Stomach (tissue), 9 donors: ENCODE measurements around the gene CFAP77. TPM values are rescaled to one million over a fixed set of nuclear protein-coding genes. Genes with fewer than 3 reads are reported as not detected.
A peak's percentile ranks its signal among the peaks of the same experiment; 100 is the strongest.

Experiments
- DNase-seq, 2 donors: peaks; one replicate each; pipeline versions ENCODE4 v3.0.0 to v3.0.0-alpha.2; 2013 to 2019
- H3K27ac ChIP-seq, 5 donors: fragments of 200-600 bp in 4 of 5; sonication (generic) in 4 of 5; one replicate each; pipeline ENCODE4 v1.5.1; 2013 to 2019; ENCODE audit warnings: mild to moderate bottlenecking in 1 of 5, moderate library complexity in 1 of 5
- H3K27me3 ChIP-seq, 3 donors: fragments of 200-600 bp; sonication (generic); one replicate each; pipeline ENCODE4 v1.5.1; 2017 to 2019; ENCODE audit warnings: mixed run types in 1 of 3
- H3K36me3 ChIP-seq, 4 donors: fragments of 200-600 bp; sonication (generic); 1 replicate in 3 of 4; 2 replicates in 1 of 4; pipeline ENCODE4 v1.5.1; 2016 to 2019
- H3K4me1 ChIP-seq, 4 donors: fragments of 200-600 bp; sonication (generic); one replicate each; pipeline ENCODE4 v1.5.1; 2016 to 2019
- H3K4me3 ChIP-seq, 4 donors: fragments of 200-600 bp; sonication (generic) in 3 of 4; one replicate each; pipeline ENCODE4 v1.5.1; 2016 to 2019; ENCODE audit warnings: mild to moderate bottlenecking in 1 of 4
- H3K9me3 ChIP-seq, 4 donors: fragments of 200-600 bp; sonication (generic); one replicate each; pipeline ENCODE4 v1.5.1; 2016 to 2019
- EP300 ChIP-seq: sonication (generic); formaldehyde crosslinking; IDR thresholded peaks from one replicate; pipeline ENCODE4 v1.6.1; 2017; ENCODE audit warnings: antibody characterized with exemption
- POLR2A ChIP-seq, 4 donors: fragments of 450-650 bp; IDR thresholded peaks; one replicate each; pipeline ENCODE4 v1.6.1; 2016; ENCODE audit warnings: antibody characterized with exemption in 4 of 4, control low read depth in 2 of 4, mild to moderate bottlenecking in 1 of 4, moderate library complexity in 1 of 4
- POLR2AphosphoS5 ChIP-seq, 3 donors: sonication (generic); formaldehyde crosslinking; IDR thresholded peaks; one replicate each; pipeline ENCODE4 v1.6.1; 2016; ENCODE audit warnings: antibody characterized with exemption in 3 of 3
- WGBS, 5 donors: extraction: QIAGEN DNeasy Blood & Tissue Kit in 3 of 5; methylation state at CpG; one replicate each; pipeline versions ENCODE4 v1.1.5 to v1.1.7; 2013 to 2018; 5-methylcytosine and 5-hydroxymethylcytosine counted together
- intact Hi-C: fragments of 100-400 bp; cut with DNase I; formaldehyde crosslinking; loops from one replicate; pipeline ENCODE4 v1.15.1; 2023; ENCODE audit warnings: low total_unique reads
- polyA plus RNA-seq, 3 donors: library from polyadenylated mRNA; stranded (reverse); fragments of 200-250 nt; gene quantifications; one replicate each; pipeline ENCODE4 v1.2.3, GENCODE V29; 2013
- total RNA-seq, 5 donors: library from RNA; depleted of rRNA; stranded (reverse); fragments of >200 nt; gene quantifications; one replicate each; pipeline versions ENCODE4 v1.1.0 to v1.2.3, GENCODE V29; 2014 to 2016
- TF ChIP-seq, protein P1 (sequence below), 7 experiments: fragments of 450-650 bp in 4 of 7; fragments of 200-600 bp in 3 of 7; sonication (generic) in 3 of 7; IDR thresholded peaks; one replicate each; pipeline ENCODE4 v1.5.1; 2016 to 2019; ENCODE audit warnings: antibody characterized with exemption in 7 of 7, control low read depth in 2 of 7, mild to moderate bottlenecking in 1 of 7
- donor health status: healthy with polysubstance abuse.
- donor health status: Bipolar disorder and iron deficiency.
- donor health status: healthy.

CFAP77 gene
- total and polyA plus RNA-seq, 8 donors: not detected

DNA sequence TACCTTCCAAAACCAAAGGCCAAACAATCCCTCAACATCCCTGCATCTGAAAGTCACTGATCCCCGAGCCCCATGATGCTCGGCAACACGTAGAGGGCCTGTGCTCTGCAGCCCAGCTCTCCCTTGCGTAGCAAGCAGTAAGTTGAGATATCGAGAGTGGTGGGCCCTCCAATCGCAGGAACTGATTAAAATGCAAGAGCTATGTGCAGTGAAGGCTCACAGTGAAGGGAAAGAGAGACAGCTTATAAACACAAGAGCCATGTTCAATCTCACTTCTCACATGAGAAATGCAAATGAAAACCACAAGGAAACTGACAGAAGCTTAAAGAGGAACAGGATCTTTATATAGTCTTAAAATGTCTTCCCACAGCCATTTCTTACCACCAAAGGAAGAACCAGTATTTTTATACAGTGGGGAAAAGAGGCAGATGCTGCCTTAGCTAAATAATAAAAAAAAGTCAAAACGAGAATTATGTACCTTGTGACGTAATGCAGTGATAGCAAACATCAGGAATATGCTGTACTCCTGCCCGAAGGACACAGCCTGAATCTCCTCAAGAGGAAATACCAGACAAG lies 28.0 kb upstream of the CFAP77 start:
- peaks cover 33 to 100% (median 99%) of the 10 kb centered on the region in 4 donors for H3K36me3 ChIP-seq
- H3K4me1 ChIP-seq: no peaks in the 10 kb centered on the region
- TF ChIP-seq POLR2A (IDR thresholded peaks at IDR 0.05) (no peak), POLR2AphosphoS5 (IDR thresholded peaks at IDR 0.05) (no peak), EP300 (no peak)
- TF ChIP-seq, protein P1, sequence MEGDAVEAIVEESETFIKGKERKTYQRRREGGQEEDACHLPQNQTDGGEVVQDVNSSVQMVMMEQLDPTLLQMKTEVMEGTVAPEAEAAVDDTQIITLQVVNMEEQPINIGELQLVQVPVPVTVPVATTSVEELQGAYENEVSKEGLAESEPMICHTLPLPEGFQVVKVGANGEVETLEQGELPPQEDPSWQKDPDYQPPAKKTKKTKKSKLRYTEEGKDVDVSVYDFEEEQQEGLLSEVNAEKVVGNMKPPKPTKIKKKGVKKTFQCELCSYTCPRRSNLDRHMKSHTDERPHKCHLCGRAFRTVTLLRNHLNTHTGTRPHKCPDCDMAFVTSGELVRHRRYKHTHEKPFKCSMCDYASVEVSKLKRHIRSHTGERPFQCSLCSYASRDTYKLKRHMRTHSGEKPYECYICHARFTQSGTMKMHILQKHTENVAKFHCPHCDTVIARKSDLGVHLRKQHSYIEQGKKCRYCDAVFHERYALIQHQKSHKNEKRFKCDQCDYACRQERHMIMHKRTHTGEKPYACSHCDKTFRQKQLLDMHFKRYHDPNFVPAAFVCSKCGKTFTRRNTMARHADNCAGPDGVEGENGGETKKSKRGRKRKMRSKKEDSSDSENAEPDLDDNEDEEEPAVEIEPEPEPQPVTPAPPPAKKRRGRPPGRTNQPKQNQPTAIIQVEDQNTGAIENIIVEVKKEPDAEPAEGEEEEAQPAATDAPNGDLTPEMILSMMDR (IDR thresholded peaks at IDR 0.05): no peak
- DNase-seq: no peak
- no peak overlapping the region for H3K4me3 ChIP-seq
- H3K27ac ChIP-seq: no peak overlapping the region
- intact Hi-C loops: no loop called here
- no peaks in the 10 kb centered on the region for H3K27me3 ChIP-seq
- H3K9me3 ChIP-seq: no peaks in the 10 kb centered on the region
- WGBS, 5 donors: 78 to 88% (median 84%) methylated on average over 9 of the region's 9 CpGs

DNA sequence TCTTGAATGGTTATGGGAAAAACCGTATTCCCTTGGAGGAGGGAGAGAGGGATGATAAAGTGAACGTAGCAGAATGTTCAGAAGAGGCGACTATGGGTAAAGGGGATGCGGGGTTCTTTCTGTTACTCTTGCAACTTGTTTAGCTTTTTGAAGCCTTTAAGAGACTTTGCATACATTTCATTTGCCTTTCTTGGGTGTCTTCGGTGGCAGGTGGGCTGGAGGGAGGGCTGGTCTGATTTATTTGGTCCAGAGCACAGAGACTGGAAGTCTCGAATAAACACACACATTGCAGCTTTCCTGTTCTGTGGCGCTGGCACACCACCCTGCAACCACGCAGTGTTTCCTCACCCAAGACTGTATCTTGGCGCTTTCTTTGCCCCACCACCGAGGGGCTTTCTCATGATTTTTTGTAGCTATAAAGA lies 26.5 kb upstream of the CFAP77 start:
- no peak for DNase-seq
- H3K4me1 ChIP-seq: no peaks in the 10 kb centered on the region
- H3K36me3 ChIP-seq: peaks cover 40 to 100% (median 99%) of the 10 kb centered on the region in 4 donors
- 80 to 89% (median 86%) methylated on average over 10 of the region's 10 CpGs for WGBS, 5 donors
- intact Hi-C loops: no loop called here
- H3K9me3 ChIP-seq: no peaks in the 10 kb centered on the region
- no peaks in the 10 kb centered on the region for H3K27me3 ChIP-seq
- TF ChIP-seq EP300: no peak
- TF ChIP-seq POLR2A (IDR thresholded peaks at IDR 0.05): no peak
- TF ChIP-seq POLR2AphosphoS5 (IDR thresholded peaks at IDR 0.05): no peak
- TF ChIP-seq, protein P1 (IDR thresholded peaks at IDR 0.05): no peak
- no peak overlapping the region for H3K4me3 ChIP-seq
- peak overlapping the region in 1 of 5 donors; percentile 7 for H3K27ac ChIP-seq

DNA sequence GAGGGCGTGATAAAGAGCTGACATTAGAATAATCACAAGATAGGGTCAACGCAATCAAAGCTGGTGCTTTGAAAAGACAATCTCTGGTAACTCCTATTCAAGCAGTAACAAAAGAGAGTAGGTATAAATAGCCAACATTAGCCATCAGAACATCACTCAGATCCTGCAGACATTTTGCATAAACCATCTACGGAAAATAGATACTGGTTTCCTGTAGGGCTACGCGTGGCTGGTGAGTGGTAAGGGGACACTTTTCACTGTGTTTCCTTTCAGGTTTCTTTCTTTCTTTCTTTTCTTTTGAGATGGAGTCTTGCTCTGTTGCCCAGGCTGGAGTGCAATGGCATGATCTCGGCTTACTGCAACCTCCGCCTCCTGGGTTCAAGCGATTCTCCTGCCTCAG lies 25.6 kb upstream of the CFAP77 start:
- no peaks in the 10 kb centered on the region for H3K27me3 ChIP-seq
- intact Hi-C loops: no loop called here
- no peak overlapping the region for H3K4me3 ChIP-seq
- WGBS, 5 donors: 88 to 94% (median 91%) methylated on average over 8 of the region's 8 CpGs
- H3K36me3 ChIP-seq: peaks cover 41 to 100% (median 99%) of the 10 kb centered on the region in 4 donors
- DNase-seq: no peak
- H3K9me3 ChIP-seq: no peaks in the 10 kb centered on the region
- no peaks in the 10 kb centered on the region for H3K4me1 ChIP-seq
- TF ChIP-seq EP300: no peak
- TF ChIP-seq POLR2A (IDR thresholded peaks at IDR 0.05): no peak
- no peak for TF ChIP-seq POLR2AphosphoS5 (IDR thresholded peaks at IDR 0.05)
- TF ChIP-seq, protein P1 (IDR thresholded peaks at IDR 0.05): no peak
- H3K27ac ChIP-seq: no peak overlapping the region

DNA sequence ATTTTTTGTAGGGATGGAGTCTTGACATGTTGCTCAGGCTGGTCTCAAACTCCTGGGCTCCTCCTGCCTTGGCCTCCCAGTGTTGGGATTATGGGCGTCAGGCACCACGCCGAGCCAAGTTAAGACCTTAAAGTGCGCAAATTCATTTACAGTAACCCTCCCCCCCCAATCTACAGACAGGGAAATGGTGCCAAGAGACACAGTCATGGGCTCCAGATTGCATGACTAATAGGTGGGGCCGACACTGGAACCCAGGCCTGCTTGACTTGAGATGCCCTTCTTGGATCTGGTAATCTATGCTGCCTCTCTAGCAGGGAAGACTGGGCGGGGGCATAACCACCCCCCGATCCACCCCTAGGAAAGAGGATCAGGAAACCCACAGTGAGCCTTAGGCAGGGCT lies 22.9 kb upstream of the CFAP77 start:
- TF ChIP-seq, protein P1 (IDR thresholded peaks at IDR 0.05): no peak
- no peak for TF ChIP-seq POLR2A (IDR thresholded peaks at IDR 0.05)
- no peak for TF ChIP-seq POLR2AphosphoS5 (IDR thresholded peaks at IDR 0.05)
- TF ChIP-seq EP300: no peak
- intact Hi-C loops: no loop called here
- H3K27ac ChIP-seq: no peak overlapping the region
- H3K9me3 ChIP-seq: no peaks in the 10 kb centered on the region
- peaks cover 66 to 100% (median 99%) of the 10 kb centered on the region in 4 donors for H3K36me3 ChIP-seq
- no peaks in the 10 kb centered on the region for H3K4me1 ChIP-seq
- H3K27me3 ChIP-seq: no peaks in the 10 kb centered on the region
- WGBS, 5 donors: 92 to 97% (median 96%) methylated on average over 7 of the region's 7 CpGs
- H3K4me3 ChIP-seq: no peak overlapping the region
- no peak for DNase-seq
